ENCODE measurements around the gene STEAP3. TPM values are rescaled to one million over a fixed set of nuclear protein-coding genes. Genes with fewer than 3 reads are reported as not detected.

The STEAP3 gene
- total and polyA plus RNA-seq, 8 donors: 2.9 to 56.7 (median 12.6) TPM

GRCh38 chr2:119230219-119231185 is 6.9 kb downstream of the STEAP3 start:
- TF ChIP-seq POLR2A (IDR thresholded peaks at IDR 0.05) (no peak), EP300 (IDR thresholded peaks at IDR 0.05) (no peak), CTCF (IDR thresholded peaks at IDR 0.05) (no peak), POLR2AphosphoS5 (IDR thresholded peaks at IDR 0.05) (no peak)
- no peak overlapping the region for H3K27ac ChIP-seq
- H3K4me3 ChIP-seq: no peak overlapping the region
- intact Hi-C loops (cut with DNase I; ENCODE audit: low total_unique reads): no loop called here
- WGBS, 5 donors: 68 to 78% (median 75%) methylated on average over 20 to 28 of the region's 28 CpGs
- peak in 1 of 2 donors; percentile 37 for DNase-seq
- no peaks in the 10 kb centered on the region for H3K27me3 ChIP-seq
- H3K36me3 ChIP-seq: no peaks in the 10 kb centered on the region
- H3K4me1 ChIP-seq: peaks cover 6 to 43% (median 35%) of the 10 kb centered on the region in 4 donors
- no peaks in the 10 kb centered on the region for H3K9me3 ChIP-seq

GRCh38 chr2:119231975-119232665 is 8.5 kb downstream of the STEAP3 start:
- TF ChIP-seq CTCF (IDR thresholded peaks at IDR 0.05) (no peak), EP300 (IDR thresholded peaks at IDR 0.05) (no peak), POLR2AphosphoS5 (IDR thresholded peaks at IDR 0.05) (no peak), POLR2A (IDR thresholded peaks at IDR 0.05) (no peak)
- no peaks in the 10 kb centered on the region for H3K9me3 ChIP-seq
- intact Hi-C loops (cut with DNase I; ENCODE audit: low total_unique reads): no loop called here
- H3K36me3 ChIP-seq: no peaks in the 10 kb centered on the region
- peaks cover 6 to 34% (median 25%) of the 10 kb centered on the region in 4 donors for H3K4me1 ChIP-seq
- 89 to 94% (median 89%) methylated on average over 10 of the region's 10 CpGs for WGBS, 5 donors
- no peak for DNase-seq
- no peak overlapping the region for H3K27ac ChIP-seq
- H3K4me3 ChIP-seq: no peak overlapping the region
- H3K27me3 ChIP-seq: no peaks in the 10 kb centered on the region

GRCh38 chr2:119232666-119232993 is 9.0 kb downstream of the STEAP3 start:
- intact Hi-C loops (cut with DNase I; ENCODE audit: low total_unique reads): no loop called here
- no peak for DNase-seq
- no peaks in the 10 kb centered on the region for H3K36me3 ChIP-seq
- no peak overlapping the region for H3K27ac ChIP-seq
- H3K9me3 ChIP-seq: no peaks in the 10 kb centered on the region
- H3K4me1 ChIP-seq: peaks cover 6 to 34% (median 25%) of the 10 kb centered on the region in 4 donors
- no peak for TF ChIP-seq EP300 (IDR thresholded peaks at IDR 0.05)
- TF ChIP-seq POLR2AphosphoS5 (IDR thresholded peaks at IDR 0.05): no peak
- TF ChIP-seq CTCF (IDR thresholded peaks at IDR 0.05): no peak
- TF ChIP-seq POLR2A (IDR thresholded peaks at IDR 0.05): no peak
- H3K27me3 ChIP-seq: no peaks in the 10 kb centered on the region
- no peak overlapping the region for H3K4me3 ChIP-seq
- WGBS, 5 donors: 65 to 82% (median 76%) methylated on average over 3 of the region's 3 CpGs

GRCh38 chr2:119233326-119234020 is 9.8 kb downstream of the STEAP3 start:
- Histone ChIP-seq H3K4me3 (no peak overlapping the region), H3K4me1 (peaks cover 6 to 34% (median 25%) of the 10 kb centered on the region in 4 donors), H3K27ac (no peak overlapping the region), H3K27me3 (no peaks in the 10 kb centered on the region), H3K9me3 (no peaks in the 10 kb centered on the region), H3K36me3 (no peaks in the 10 kb centered on the region)
- no peak for DNase-seq
- 71 to 85% (median 73%) methylated on average over 7 of the region's 7 CpGs for WGBS, 5 donors
- TF ChIP-seq CTCF (IDR thresholded peaks at IDR 0.05) (no peak), POLR2A (IDR thresholded peaks at IDR 0.05) (no peak), EP300 (IDR thresholded peaks at IDR 0.05) (no peak), POLR2AphosphoS5 (IDR thresholded peaks at IDR 0.05) (no peak)
- intact Hi-C loops (cut with DNase I; ENCODE audit: low total_unique reads): no loop called here
